GM12875 (cell line): ENCODE data around the gene METTL16.

ENCODE experiments used
- H3K4me3 ChIP-seq: one replicate; pipeline ENCODE4 v1.5.1; 2011; ENCODE audit warnings: low read depth, low read length, control low read depth
- TF ChIP-seq, protein P1 (sequence below): IDR thresholded peaks from 2 replicates; pipeline ENCODE4 v1.5.1; 2011; ENCODE audit warnings: low read depth, mild to moderate bottlenecking, control low read depth, inconsistent platforms, low read length, moderate library complexity, borderline replicate concordance; ENCODE audit not compliant: insufficient read depth

METTL16 gene

DNA sequence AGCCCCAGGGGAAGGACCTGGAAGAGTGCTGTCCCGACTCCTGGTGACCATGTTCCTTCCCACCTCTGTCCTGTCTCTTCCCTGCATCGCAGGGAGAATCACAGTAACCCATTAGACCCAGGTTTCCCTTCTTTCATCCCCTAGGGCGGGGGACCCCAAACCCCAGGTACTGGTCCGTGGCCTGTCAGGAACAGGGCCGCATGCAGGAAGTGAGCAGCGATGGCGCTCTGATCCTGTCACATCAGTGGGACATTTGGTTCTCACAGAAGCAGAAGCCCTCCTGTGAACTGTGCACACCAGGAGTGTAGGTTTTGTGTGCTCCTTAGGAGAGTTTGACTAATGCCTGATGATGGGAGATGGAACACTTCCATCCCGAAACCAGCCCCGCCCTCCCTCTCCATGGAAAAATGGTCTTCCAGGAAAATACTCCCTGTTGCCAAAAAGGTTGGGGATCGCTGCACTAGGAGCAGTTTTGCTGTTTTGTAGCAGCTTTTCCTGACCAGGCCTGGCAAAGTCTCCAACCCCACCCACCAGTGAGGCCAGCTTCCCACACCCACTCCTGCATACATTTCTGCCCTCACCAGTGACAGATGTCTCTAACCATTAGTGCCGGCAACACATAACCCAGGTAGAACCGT, 121.4 kb downstream of the METTL16 start:
- TF ChIP-seq, protein P1, sequence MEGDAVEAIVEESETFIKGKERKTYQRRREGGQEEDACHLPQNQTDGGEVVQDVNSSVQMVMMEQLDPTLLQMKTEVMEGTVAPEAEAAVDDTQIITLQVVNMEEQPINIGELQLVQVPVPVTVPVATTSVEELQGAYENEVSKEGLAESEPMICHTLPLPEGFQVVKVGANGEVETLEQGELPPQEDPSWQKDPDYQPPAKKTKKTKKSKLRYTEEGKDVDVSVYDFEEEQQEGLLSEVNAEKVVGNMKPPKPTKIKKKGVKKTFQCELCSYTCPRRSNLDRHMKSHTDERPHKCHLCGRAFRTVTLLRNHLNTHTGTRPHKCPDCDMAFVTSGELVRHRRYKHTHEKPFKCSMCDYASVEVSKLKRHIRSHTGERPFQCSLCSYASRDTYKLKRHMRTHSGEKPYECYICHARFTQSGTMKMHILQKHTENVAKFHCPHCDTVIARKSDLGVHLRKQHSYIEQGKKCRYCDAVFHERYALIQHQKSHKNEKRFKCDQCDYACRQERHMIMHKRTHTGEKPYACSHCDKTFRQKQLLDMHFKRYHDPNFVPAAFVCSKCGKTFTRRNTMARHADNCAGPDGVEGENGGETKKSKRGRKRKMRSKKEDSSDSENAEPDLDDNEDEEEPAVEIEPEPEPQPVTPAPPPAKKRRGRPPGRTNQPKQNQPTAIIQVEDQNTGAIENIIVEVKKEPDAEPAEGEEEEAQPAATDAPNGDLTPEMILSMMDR, result no peak
- no peak overlapping the region for H3K4me3 ChIP-seq

DNA sequence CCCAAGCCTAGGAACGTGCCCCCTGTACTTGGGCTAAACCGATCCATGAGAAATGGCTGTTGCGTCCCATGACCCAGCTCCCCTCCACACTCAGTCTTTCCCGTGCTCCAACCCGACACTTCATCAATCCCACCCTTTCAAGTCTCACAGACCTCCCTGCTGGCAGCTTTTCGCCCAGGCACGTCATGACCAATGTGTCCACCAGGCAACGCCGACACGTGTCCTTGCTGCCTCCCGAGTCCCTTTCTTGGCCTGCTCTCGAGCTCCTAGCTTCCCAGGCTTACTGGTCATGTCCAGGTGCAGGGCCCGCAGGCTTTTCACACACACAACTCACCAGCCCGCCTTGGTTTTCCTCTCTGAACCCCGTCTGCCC, 123.0 kb downstream of the METTL16 start:
- TF ChIP-seq, protein P1, result no peak
- no peak overlapping the region for H3K4me3 ChIP-seq

DNA sequence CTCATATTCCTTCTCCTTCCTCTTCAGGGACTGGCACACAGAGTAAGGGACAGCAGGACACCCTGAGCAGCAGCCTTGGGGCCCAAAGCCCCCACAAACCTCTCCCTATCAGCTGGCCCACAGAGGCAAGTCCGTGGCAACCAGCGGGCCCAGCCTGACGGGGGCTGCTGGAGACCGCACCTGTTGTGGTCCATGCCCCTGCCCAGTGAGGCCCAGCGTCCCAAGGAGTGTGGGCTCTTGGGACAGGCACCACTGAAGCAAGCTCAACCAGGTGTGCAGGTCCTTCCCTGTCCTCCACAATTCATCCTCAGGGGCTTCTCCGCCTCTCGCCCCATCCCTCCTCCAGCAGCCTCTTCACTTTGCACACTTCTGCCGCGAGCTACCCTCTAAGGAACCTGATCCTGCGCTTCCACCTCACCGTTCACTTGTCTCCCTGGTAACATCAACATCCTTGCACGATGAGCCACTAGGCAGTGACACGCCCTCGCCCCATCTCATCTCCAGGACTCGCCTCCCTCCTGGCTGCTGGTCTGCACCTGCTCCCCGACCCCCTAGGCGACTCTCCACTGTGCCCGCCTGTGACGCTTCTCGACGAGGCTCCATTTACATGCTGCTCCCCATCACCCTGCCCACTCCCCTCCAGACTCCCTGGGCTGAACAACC, 123.5 kb downstream of the METTL16 start:
- no peak overlapping the region for H3K4me3 ChIP-seq
- TF ChIP-seq, protein P1, result no peak

DNA sequence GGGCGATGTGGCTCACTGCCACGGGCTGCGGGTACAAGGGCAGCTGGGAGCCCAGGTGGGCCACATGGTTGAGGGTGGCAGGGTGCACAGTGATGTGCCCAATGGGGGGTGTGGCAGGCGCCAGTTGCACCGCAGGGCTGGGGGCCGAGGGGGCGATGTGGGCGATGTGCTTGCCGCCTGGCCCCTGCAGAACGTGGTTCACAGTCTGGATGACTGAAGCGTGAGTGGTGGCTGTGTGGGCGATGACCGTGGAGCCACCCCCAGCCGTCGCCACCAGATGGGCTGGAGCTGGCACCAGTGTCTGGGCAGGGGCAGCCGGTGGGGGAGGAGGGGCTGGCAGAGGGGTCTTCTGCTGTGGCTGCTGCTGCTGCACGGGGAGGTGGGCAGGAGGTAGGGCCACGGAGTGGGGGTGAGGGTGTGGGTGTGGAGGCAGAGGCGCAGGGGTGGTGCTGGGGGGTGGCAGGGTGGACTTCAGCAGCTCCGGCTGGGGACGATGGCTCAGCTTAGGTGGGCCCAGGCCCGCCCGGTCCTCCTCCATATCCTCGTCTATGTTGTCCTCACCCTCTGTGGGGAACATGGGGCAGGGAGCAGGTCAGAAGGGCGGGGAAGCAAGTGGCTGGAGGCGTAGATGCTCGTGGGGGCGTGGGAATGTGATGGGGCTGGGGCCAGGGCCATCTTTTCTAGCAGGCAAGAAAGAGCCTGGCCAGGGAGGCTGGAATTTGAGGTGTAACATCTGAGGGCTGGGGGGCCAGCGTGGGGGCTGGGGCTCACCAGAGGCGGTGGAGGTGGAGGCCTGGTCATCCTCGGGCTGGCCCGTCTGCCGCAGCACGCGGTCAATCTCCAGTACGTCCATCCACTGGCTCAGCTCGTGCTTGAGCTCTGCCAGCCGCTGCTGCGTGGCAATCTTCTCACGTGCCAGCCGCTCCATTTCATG, 124.3 kb downstream of the METTL16 start:
- TF ChIP-seq, protein P1, result no peak
- H3K4me3 ChIP-seq, result no peak overlapping the region

DNA sequence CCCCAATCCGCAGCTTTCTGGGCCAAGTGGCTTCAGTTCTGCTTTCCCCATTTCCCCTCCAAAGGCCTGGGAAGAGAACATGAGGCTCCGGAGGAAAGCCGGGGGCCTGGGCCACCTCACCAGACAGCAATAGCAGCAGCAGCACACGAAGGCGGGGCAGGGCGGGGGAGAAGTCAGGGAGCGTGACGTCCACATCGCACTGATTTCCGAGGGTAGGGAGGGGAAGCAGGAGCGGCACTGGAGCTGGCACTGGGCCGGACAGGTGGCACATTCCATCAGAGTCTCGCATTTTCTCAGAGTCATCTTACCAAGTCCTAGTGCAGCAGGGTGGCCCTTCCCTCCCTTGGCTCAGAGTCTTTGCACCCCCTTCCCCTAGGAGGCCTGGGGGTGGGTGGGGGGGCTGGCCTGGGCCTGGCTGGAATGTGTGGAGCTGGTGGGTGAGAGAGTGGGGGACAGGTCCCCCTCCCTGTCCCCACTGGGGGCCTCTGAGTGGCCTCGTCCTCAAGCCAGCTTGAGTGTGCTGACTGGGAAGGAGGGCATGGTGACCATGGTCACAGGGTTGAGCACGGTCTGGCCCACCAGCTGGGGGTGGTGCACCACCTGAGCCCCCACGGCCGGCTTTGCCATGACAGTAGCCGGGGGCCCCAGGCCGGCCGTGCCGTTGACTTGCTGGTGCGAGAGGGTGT, 125.1 kb downstream of the METTL16 start:
- no peak overlapping the region for H3K4me3 ChIP-seq
- TF ChIP-seq, protein P1, result no peak

DNA sequence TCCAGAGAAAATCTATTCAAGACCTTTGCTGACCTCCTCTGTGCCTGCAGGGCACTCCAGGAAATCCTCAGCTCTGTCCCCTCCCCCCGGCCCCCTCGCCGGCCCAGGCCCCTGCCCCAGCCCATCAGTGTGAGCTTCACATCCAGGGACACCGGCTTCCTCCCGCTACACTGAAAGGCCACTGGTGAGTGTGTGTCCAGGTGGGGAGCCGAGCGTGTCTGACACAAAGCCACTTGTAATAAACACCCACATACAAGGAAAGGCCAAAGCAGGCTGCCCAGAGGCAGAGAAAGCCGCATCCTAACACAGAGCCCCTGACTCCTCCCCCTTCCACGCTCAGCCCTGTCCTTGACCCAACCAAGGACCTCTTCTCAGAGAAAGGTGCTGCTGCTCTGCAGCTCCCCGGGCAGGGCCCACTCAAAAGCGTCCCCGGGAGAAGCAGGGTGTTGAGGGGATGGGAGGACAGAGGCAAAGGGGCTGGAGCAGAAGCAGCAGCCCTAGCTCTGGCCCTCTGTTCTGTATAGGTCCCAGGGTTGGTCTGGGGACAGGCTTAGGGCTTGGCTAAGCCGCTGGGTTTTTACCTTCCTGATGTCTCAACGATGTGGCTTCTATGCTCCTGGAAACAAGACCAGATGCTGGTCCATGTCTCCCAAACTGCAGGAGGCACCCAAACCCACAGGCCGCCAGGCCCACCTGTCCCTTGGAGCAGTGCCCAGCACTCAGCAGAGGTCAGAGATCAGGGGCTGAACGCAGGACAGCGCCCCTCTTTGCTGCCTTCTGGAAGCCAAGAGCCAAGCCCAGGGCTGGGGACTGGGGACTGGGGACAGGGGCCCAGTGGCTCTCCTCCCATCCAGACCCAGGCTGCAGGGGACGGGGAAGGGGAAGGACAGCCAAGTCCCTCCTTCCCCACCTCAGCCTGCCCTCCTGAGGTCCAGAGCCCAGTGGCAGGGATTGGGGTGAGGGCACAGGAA, 126.2 kb downstream of the METTL16 start:
- no peak overlapping the region for H3K4me3 ChIP-seq
- TF ChIP-seq, protein P1, result no peak
